ENCODE measurements around the gene IL1R2.

IL1R2 gene

GRCh38 chr2:102044967-102045489, 53.3 kb downstream of the IL1R2 start:
- no peak for DNase-seq

- no peak for DNase-seq
Measured at GRCh38 chr2:102045697-102046096, 53.9 kb downstream of the IL1R2 start.

GRCh38 chr2:102046135-102046986, 54.6 kb downstream of the IL1R2 start:
- DNase-seq = no peak

- DNase-seq = no peak
Measured at GRCh38 chr2:102048465-102048864, 56.7 kb downstream of the IL1R2 start.

GRCh38 chr2:102049756-102050443, 58.1 kb downstream of the IL1R2 start:
- DNase-seq = no peak

GRCh38 chr2:102050854-102051391, 59.2 kb downstream of the IL1R2 start:
- no peak for DNase-seq

GRCh38 chr2:102051692-102052277, 60.0 kb downstream of the IL1R2 start:
- DNase-seq = no peak

- DNase-seq = no peak
Measured at GRCh38 chr2:102052365-102052764, 60.6 kb downstream of the IL1R2 start.

GRCh38 chr2:102053096-102053495, 61.3 kb downstream of the IL1R2 start:
- DNase-seq = no peak

GRCh38 chr2:102055346-102055990, 63.7 kb downstream of the IL1R2 start:
- DNase-seq = no peak

- no peak for DNase-seq
Measured at GRCh38 chr2:102056079-102056581, 64.4 kb downstream of the IL1R2 start.

GRCh38 chr2:102057502-102058292, 65.9 kb downstream of the IL1R2 start:
- no peak for DNase-seq

- no peak for DNase-seq
Measured at GRCh38 chr2:102058293-102058833, 66.6 kb downstream of the IL1R2 start.

GRCh38 chr2:102059151-102059550, 67.4 kb downstream of the IL1R2 start:
- no peak for DNase-seq

- no peak for DNase-seq
Measured at GRCh38 chr2:102060047-102060446, 68.3 kb downstream of the IL1R2 start.

- DNase-seq = no peak
Measured at GRCh38 chr2:102060792-102061191, 69.0 kb downstream of the IL1R2 start.

GRCh38 chr2:102061286-102061699, 69.5 kb downstream of the IL1R2 start:
- no peak for DNase-seq

GRCh38 chr2:102061962-102062795, 70.4 kb downstream of the IL1R2 start:
- DNase-seq = no peak

GRCh38 chr2:102062802-102063201, 71.0 kb downstream of the IL1R2 start:
- DNase-seq = no peak

GRCh38 chr2:102063487-102063911, 71.7 kb downstream of the IL1R2 start:
- DNase-seq = no peak

Data from NCI-H1694 (cell line).